K562 (cell line): ENCODE data around the gene LLPH. TPM values are rescaled to one million over a fixed set of nuclear protein-coding genes. Genes with fewer than 3 reads are reported as not detected.
A peak's percentile ranks its signal among the peaks of the same experiment; 100 is the strongest.

Source experiments
- BRF1 ChIP-seq: IDR thresholded peaks from 3 replicates; pipeline ENCODE4 v1.6.1; 2011; ENCODE audit warnings: borderline replicate concordance, mild to moderate bottlenecking; ENCODE audit not compliant: insufficient read length; ENCODE audit errors: extremely low read depth
- CBX3 ChIP-seq, 2 experiments: IDR thresholded peaks; 1 replicate in 1 of 2; 2 replicates in 1 of 2; pipeline ENCODE4 v1.6.1; 2012; ENCODE audit warnings: inconsistent platforms in 2 of 2, low read length in 2 of 2, borderline replicate concordance in 1 of 2, control low read depth in 1 of 2
- CXXC5 ChIP-seq: fragments of 250-450 bp; sonication (Bioruptor Pico); IDR thresholded peaks from 2 replicates; pipeline ENCODE4 v1.8.0; 2022; ENCODE audit warnings: inconsistent platforms, mild to moderate bottlenecking, moderate library complexity
- DDX20 ChIP-seq: fragments of 450-650 bp; IDR thresholded peaks from 2 replicates; pipeline ENCODE4 v1.6.1; 2016; ENCODE audit warnings: missing genetic modification characterization, low read depth, mild to moderate bottlenecking, missing compliant biosample characterization, moderate library complexity
- ELF2 ChIP-seq: fragments of 250-450 bp; sonication (Bioruptor Pico); IDR thresholded peaks from 2 replicates; pipeline ENCODE4 v1.5.0; 2021; ENCODE audit warnings: mild to moderate bottlenecking
- ELF4 ChIP-seq: fragments of 450-650 bp; formaldehyde crosslinking; IDR thresholded peaks from 2 replicates; pipeline ENCODE4 v1.4.0; 2022; ENCODE audit warnings: missing genetic modification characterization
- KDM2B ChIP-seq: fragments of 250-450 bp; sonication (Bioruptor Pico); IDR thresholded peaks from 2 replicates; pipeline ENCODE4 v1.8.0; 2021; ENCODE audit warnings: mild to moderate bottlenecking, moderate library complexity
- POU5F1 ChIP-seq: fragments of 150-350 bp; IDR thresholded peaks from 2 replicates; pipeline ENCODE4 v1.6.1; 2014; ENCODE audit warnings: borderline replicate concordance, low read length, low read depth, mild to moderate bottlenecking; ENCODE audit not compliant: partially characterized antibody
- RUNX1 ChIP-seq: sonication (generic); IDR thresholded peaks from 2 replicates; pipeline ENCODE4 v1.6.1; 2016; ENCODE audit warnings: antibody characterized with exemption, low read depth
- SETDB1 ChIP-seq: IDR thresholded peaks from one replicate; pipeline ENCODE4 v1.6.1; 2012; ENCODE audit warnings: low read length, control low read depth, inconsistent platforms
- SUPT5H ChIP-seq: fragments of 450-650 bp; IDR thresholded peaks from 2 replicates; pipeline ENCODE4 v1.6.1; 2016
- TBL1XR1 ChIP-seq, 2 experiments: IDR thresholded peaks; 2 replicates each; pipeline ENCODE4 v1.6.1; 2012; ENCODE audit warnings: improper control_type of control experiment in 2 of 2, low read length in 2 of 2, mild to moderate bottlenecking in 1 of 2
- ZNF134 ChIP-seq: fragments of 250-450 bp; sonication (Bioruptor Pico); conservative IDR thresholded peaks from 2 replicates; pipeline ENCODE4 v1.4.0; 2020
- ZNF146 ChIP-seq: IDR thresholded peaks from one replicate; pipeline ENCODE4 v1.6.1; 2018; ENCODE audit warnings: missing compliant biosample characterization; ENCODE audit not compliant: unreplicated experiment
- ZNF217 ChIP-seq: sonication (generic); formaldehyde crosslinking; IDR thresholded peaks from 2 replicates; pipeline ENCODE4 v1.8.0; 2022; ENCODE audit warnings: mild to moderate bottlenecking, missing genetic modification reagents
- ZNF253 ChIP-seq: fragments of 250-450 bp; sonication (Bioruptor Pico); conservative IDR thresholded peaks from 2 replicates; pipeline ENCODE4 v1.6.1; 2021; ENCODE audit warnings: mild to moderate bottlenecking
- polyA plus RNA-seq, 8 experiments: library from polyadenylated mRNA; depleted of rRNA in 4 of 8; stranded (reverse) in 5 of 8; unstranded in 3 of 8; fragments of >200 nt; fragmentation: Nextera tagmentation in 2 of 8; fragmentation: Illumina TruSeq in 1 of 8; extraction: Ambion mirVana in 2 of 8; extraction: Trizol in 1 of 8; gene quantifications; 2 replicates each; pipeline versions ENCODE4 v1.2.1 to v1.2.3, GENCODE V29; 2011 to 2014; ENCODE audit warnings: inconsistent platforms in 1 of 8, missing spikeins in 1 of 8
- total RNA-seq, 7 experiments: library from RNA; depleted of rRNA in 6 of 7; stranded (reverse); fragments of >200 nt in 6 of 7; fragmentation: Illumina TruSeq in 2 of 7; extraction: Trizol in 2 of 7; gene quantifications; 2 replicates each; pipeline versions ENCODE4 v1.2.1 to v1.2.3, GENCODE V29; 2011 to 2021; ENCODE audit warnings: low replicate concordance in 1 of 7
- TF ChIP-seq, protein P1 (sequence below): fragments of 250-450 bp; sonication (Bioruptor Pico); IDR thresholded peaks from 2 replicates; pipeline ENCODE4 v1.4.0; 2020; ENCODE audit warnings: mild to moderate bottlenecking, moderate library complexity
- TF ChIP-seq, protein P2 (sequence below): fragments of 450-650 bp; IDR thresholded peaks from 2 replicates; pipeline ENCODE4 v1.6.1; 2017; ENCODE audit warnings: antibody characterized with exemption
- TF ChIP-seq, protein P3 (sequence below), 2 experiments: fragments of 150-350 bp in 1 of 2; IDR thresholded peaks; 2 replicates each; pipeline ENCODE4 v1.6.1; 2012 to 2016; ENCODE audit warnings: low read depth in 2 of 2, low read length in 2 of 2, mild to moderate bottlenecking in 1 of 2, moderate library complexity in 1 of 2

LLPH gene
- total and polyA plus RNA-seq, 9 of the 15 experiments (the other 6 are each of a cell fraction or from before 2014, with no cell fraction given), result 19.1 to 87.3 (median 59.6) TPM

- TF ChIP-seq, protein P1, sequence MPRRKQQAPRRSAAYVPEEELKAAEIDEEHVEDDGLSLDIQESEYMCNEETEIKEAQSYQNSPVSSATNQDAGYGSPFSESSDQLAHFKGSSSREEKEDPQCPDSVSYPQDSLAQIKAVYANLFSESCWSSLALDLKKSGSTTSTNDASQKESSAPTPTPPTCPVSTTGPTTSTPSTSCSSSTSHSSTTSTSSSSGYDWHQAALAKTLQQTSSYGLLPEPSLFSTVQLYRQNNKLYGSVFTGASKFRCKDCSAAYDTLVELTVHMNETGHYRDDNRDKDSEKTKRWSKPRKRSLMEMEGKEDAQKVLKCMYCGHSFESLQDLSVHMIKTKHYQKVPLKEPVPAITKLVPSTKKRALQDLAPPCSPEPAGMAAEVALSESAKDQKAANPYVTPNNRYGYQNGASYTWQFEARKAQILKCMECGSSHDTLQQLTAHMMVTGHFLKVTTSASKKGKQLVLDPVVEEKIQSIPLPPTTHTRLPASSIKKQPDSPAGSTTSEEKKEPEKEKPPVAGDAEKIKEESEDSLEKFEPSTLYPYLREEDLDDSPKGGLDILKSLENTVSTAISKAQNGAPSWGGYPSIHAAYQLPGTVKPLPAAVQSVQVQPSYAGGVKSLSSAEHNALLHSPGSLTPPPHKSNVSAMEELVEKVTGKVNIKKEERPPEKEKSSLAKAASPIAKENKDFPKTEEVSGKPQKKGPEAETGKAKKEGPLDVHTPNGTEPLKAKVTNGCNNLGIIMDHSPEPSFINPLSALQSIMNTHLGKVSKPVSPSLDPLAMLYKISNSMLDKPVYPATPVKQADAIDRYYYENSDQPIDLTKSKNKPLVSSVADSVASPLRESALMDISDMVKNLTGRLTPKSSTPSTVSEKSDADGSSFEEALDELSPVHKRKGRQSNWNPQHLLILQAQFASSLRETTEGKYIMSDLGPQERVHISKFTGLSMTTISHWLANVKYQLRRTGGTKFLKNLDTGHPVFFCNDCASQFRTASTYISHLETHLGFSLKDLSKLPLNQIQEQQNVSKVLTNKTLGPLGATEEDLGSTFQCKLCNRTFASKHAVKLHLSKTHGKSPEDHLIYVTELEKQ (CRISPR knock-in tag), result no peak
- TF ChIP-seq BRF1 (no peak), ELF4 (peak; percentile 72), CBX3 (IDR thresholded peaks at IDR 0.05; ENCODE audit: borderline replicate concordance in 1 of 2, low read length in 2 of 2) (0 out of 3 replicates have a peak, but pooled peaks of 1 of the 2 experiments have one; percentile 6), ZNF134 (no peak), ELF2 (CRISPR knock-in tag) (peak; percentile 97), POU5F1 (no peak), RUNX1 (0 out of 2 replicates have a peak, but pooled peaks have one; percentile 36), KDM2B (no peak), ZNF146 (CRISPR knock-in tag) (no peak), DDX20 (tag) (no peak), SUPT5H (peak; percentile 90), TBL1XR1 (IDR thresholded peaks at IDR 0.05; ENCODE audit: low read length in 2 of 2) (peak in 1 of 2 experiments; percentile 86; a peak in 2 of 4 replicates), ZNF217 (CRISPR knock-in tag) (no peak), CXXC5 (CRISPR knock-in tag) (peak; percentile 87), SETDB1 (no peak), ZNF253 (no peak)
- TF ChIP-seq, protein P2, sequence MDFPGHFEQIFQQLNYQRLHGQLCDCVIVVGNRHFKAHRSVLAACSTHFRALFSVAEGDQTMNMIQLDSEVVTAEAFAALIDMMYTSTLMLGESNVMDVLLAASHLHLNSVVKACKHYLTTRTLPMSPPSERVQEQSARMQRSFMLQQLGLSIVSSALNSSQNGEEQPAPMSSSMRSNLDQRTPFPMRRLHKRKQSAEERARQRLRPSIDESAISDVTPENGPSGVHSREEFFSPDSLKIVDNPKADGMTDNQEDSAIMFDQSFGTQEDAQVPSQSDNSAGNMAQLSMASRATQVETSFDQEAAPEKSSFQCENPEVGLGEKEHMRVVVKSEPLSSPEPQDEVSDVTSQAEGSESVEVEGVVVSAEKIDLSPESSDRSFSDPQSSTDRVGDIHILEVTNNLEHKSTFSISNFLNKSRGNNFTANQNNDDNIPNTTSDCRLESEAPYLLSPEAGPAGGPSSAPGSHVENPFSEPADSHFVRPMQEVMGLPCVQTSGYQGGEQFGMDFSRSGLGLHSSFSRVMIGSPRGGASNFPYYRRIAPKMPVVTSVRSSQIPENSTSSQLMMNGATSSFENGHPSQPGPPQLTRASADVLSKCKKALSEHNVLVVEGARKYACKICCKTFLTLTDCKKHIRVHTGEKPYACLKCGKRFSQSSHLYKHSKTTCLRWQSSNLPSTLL, result no peak
- TF ChIP-seq, protein P3, sequence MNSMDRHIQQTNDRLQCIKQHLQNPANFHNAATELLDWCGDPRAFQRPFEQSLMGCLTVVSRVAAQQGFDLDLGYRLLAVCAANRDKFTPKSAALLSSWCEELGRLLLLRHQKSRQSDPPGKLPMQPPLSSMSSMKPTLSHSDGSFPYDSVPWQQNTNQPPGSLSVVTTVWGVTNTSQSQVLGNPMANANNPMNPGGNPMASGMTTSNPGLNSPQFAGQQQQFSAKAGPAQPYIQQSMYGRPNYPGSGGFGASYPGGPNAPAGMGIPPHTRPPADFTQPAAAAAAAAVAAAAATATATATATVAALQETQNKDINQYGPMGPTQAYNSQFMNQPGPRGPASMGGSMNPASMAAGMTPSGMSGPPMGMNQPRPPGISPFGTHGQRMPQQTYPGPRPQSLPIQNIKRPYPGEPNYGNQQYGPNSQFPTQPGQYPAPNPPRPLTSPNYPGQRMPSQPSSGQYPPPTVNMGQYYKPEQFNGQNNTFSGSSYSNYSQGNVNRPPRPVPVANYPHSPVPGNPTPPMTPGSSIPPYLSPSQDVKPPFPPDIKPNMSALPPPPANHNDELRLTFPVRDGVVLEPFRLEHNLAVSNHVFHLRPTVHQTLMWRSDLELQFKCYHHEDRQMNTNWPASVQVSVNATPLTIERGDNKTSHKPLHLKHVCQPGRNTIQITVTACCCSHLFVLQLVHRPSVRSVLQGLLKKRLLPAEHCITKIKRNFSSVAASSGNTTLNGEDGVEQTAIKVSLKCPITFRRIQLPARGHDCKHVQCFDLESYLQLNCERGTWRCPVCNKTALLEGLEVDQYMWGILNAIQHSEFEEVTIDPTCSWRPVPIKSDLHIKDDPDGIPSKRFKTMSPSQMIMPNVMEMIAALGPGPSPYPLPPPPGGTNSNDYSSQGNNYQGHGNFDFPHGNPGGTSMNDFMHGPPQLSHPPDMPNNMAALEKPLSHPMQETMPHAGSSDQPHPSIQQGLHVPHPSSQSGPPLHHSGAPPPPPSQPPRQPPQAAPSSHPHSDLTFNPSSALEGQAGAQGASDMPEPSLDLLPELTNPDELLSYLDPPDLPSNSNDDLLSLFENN (IDR thresholded peaks at IDR 0.05; ENCODE audit: low read depth in 2 of 2, low read length in 2 of 2), result peak; percentile 27 to 88
Measured at GRCh38 chr12:66169221-66170170, 38.9 kb upstream of the LLPH start, which contains the start of gene TMBIM4 (continued).
